ENCODE results near the gene ERC2.
"Not testable (repeated sequence)": the region's sequence is repeated elsewhere in the genome, so short reads cannot be mapped to it uniquely, and the experiment has no call there.

The ERC2 gene

DNA sequence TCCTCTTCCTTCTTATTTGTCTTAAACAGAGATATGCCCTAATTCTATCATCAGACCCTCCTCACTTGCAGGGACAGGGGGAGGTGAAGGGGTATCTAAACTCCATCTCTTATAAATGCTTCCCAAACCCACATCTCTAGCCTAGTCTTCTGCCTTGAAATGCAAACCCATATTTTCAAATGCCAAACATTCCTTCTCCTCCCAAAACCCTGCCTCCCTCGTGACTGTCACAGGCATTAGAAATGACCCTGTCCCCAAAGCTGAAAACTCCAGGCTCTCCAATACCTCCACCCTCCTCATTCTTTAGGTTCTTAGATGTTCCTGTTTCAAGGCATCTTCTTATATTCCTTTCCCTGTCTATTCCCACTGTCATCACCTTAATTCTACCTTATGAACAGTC is 191.0 kb downstream of the ERC2 start:
- H3K4me1 ChIP-seq (ENCODE audit: insufficient read depth, low read length): no peaks in the 10 kb centered on the region
- no peak overlapping the region for H3K4me3 ChIP-seq (ENCODE audit: low read depth in 1 of 2, low read length in 2 of 2)
- H3K9me3 ChIP-seq (ENCODE audit: low read length): no peaks in the 10 kb centered on the region

DNA sequence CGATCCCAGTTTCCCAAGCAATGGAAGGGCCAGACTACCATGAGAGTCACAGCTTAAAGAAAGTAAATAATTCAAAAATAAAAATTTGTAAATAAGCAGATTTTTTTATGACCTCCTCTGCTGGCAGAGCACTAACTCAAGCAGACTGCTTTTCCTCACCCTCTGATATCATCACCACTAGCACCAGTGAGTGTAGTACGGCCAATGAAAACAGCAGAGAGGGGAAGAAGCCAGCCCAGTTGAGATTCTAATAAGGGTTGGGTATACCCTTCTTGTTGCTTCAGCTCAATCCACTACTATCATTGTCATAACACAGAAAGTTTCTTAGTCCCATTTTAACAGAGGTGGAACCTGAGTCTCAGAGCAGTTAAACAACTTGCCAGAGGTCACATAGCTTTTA is 193.1 kb downstream of the ERC2 start:
- Histone ChIP-seq H3K27ac (ENCODE audit: low read depth, low read length) (no peak overlapping the region), H3K9ac (ENCODE audit: low read length) (no peak overlapping the region), H3K4me1 (ENCODE audit: insufficient read depth, low read length) (no peaks in the 10 kb centered on the region), H3K4me3 (ENCODE audit: low read depth in 1 of 2, low read length in 2 of 2) (no peak overlapping the region), H3K27me3 (ENCODE audit: control insufficient read depth in 1 of 2, insufficient read depth in 2 of 2, low read length in 2 of 2) (no peaks in the 10 kb centered on the region), H3K9me3 (ENCODE audit: low read length) (no peaks in the 10 kb centered on the region), H3K36me3 (ENCODE audit: insufficient read depth, low read length) (no peaks in the 10 kb centered on the region)

More for the DNA sequence above, 191.0 kb downstream of the ERC2 start:
- H3K27me3 ChIP-seq (ENCODE audit: control insufficient read depth in 1 of 2, insufficient read depth in 2 of 2, low read length in 2 of 2): no peaks in the 10 kb centered on the region
- no peaks in the 10 kb centered on the region for H3K36me3 ChIP-seq (ENCODE audit: insufficient read depth, low read length)
- H3K9ac ChIP-seq (ENCODE audit: low read length): no peak overlapping the region
- no peak overlapping the region for H3K27ac ChIP-seq (ENCODE audit: low read depth, low read length)

DNA sequence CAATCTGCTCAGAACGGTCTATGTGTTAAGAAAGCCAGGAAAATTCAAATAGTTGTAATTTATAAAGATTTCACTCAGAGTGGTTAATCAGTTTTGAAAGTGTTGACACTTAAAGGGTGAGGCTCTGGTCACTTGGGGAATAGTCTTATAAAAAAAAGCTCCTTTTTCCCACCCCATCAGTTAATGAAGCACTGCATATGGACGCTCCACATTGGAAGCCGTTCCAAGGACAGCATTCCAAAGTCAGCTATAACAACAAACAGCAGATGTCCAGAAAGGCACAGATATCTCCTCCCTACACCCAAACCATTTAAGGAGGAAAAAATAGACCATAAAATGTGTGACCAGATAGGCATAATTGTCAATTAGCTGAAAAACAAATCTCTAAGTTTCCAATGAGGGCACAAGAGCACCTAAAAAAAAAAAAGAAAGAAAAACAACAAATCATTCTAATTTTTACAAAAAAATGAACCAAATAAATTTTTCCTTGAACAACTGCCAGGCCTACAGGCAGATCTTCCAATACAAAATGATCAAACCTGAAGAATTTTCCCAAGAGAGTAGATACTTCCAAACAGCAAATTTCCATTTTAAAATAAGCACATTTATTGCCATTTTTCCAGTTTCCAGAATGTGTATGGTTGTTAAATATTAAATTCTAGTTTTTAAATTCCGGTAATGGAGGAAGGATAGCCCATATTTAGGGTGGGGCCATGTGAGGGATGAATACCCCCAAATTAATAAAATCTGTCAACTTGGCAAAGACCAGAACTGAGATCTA is 198.3 kb downstream of the ERC2 start:
- H3K4me3 ChIP-seq (ENCODE audit: low read depth in 1 of 2, low read length in 2 of 2): no peak overlapping the region
- H3K9ac ChIP-seq (ENCODE audit: low read length): no peak overlapping the region
- no peak overlapping the region for H3K27ac ChIP-seq (ENCODE audit: low read depth, low read length)
- H3K4me1 ChIP-seq (ENCODE audit: insufficient read depth, low read length): no peaks in the 10 kb centered on the region
- H3K27me3 ChIP-seq (ENCODE audit: control insufficient read depth in 1 of 2, insufficient read depth in 2 of 2, low read length in 2 of 2): no peaks in the 10 kb centered on the region
- H3K36me3 ChIP-seq (ENCODE audit: insufficient read depth, low read length): no peaks in the 10 kb centered on the region
- H3K9me3 ChIP-seq (ENCODE audit: low read length): no peaks in the 10 kb centered on the region

- Histone ChIP-seq H3K4me1 (ENCODE audit: insufficient read depth, low read length) (no peaks in the 10 kb centered on the region), H3K27me3 (ENCODE audit: control insufficient read depth in 1 of 2, insufficient read depth in 2 of 2, low read length in 2 of 2) (no peaks in the 10 kb centered on the region), H3K9ac (ENCODE audit: low read length) (no peak overlapping the region), H3K36me3 (ENCODE audit: insufficient read depth, low read length) (no peaks in the 10 kb centered on the region), H3K9me3 (ENCODE audit: low read length) (no peaks in the 10 kb centered on the region), H3K27ac (ENCODE audit: low read depth, low read length) (no peak overlapping the region), H3K4me3 (ENCODE audit: low read depth in 1 of 2, low read length in 2 of 2) (no peak overlapping the region)
Measured at GRCh38 chr3:56268616-56269383, 199.5 kb downstream of the ERC2 start.

DNA sequence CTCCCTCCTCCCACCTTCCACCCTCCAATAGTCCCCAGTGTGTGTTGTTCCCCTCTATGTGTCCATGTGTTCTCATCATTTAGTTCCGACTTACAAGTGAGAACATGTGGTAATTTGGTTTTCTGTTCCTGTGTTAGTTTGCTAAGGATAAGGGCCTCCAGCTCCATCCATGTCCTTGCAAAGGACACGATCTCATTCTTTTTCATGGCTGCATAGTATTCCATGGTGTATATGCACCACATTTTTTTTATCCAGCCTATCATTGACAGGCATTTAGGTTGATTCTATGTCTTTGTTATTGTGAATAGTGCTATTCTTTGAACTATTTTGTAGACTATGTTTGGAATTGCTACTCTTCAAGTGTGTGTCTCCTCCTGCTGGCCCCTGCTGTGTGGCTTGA is 206.4 kb downstream of the ERC2 start:
- H3K27me3 ChIP-seq (ENCODE audit: control insufficient read depth in 1 of 2, insufficient read depth in 2 of 2, low read length in 2 of 2); H3K9me3 ChIP-seq (ENCODE audit: low read length); H3K36me3 ChIP-seq (ENCODE audit: insufficient read depth, low read length); H3K4me3 ChIP-seq (ENCODE audit: low read depth in 1 of 2, low read length in 2 of 2); H3K9ac ChIP-seq (ENCODE audit: low read length); H3K27ac ChIP-seq (ENCODE audit: low read depth, low read length); H3K4me1 ChIP-seq (ENCODE audit: insufficient read depth, low read length): not testable (repeated sequence)

DNA sequence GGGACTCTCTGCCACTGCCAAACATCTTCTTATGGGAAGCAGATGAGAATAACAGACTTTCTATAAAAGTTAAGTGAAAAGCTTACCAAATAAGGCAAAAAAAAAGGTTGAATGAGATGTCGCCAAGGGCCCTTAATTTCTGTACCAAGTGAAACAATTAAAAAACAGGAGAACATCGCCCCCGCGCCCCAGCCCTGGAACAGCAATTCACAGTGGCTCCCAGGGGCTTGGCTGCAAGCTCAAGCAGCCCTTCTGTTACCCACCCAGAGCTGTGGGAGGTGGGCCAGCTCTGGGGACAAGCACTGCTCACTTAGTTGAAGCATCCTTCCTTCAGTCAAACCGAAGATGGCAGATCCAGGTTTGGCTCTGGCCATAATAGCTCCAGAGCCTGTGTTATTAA is 208.0 kb downstream of the ERC2 start:
- H3K27me3 ChIP-seq (ENCODE audit: control insufficient read depth in 1 of 2, insufficient read depth in 2 of 2, low read length in 2 of 2): no peaks in the 10 kb centered on the region
- H3K4me3 ChIP-seq (ENCODE audit: low read depth in 1 of 2, low read length in 2 of 2): no peak overlapping the region
- no peak overlapping the region for H3K9ac ChIP-seq (ENCODE audit: low read length)
- no peak overlapping the region for H3K27ac ChIP-seq (ENCODE audit: low read depth, low read length)
- H3K9me3 ChIP-seq (ENCODE audit: low read length): no peaks in the 10 kb centered on the region
- no peaks in the 10 kb centered on the region for H3K4me1 ChIP-seq (ENCODE audit: insufficient read depth, low read length)
- H3K36me3 ChIP-seq (ENCODE audit: insufficient read depth, low read length): no peaks in the 10 kb centered on the region

DNA sequence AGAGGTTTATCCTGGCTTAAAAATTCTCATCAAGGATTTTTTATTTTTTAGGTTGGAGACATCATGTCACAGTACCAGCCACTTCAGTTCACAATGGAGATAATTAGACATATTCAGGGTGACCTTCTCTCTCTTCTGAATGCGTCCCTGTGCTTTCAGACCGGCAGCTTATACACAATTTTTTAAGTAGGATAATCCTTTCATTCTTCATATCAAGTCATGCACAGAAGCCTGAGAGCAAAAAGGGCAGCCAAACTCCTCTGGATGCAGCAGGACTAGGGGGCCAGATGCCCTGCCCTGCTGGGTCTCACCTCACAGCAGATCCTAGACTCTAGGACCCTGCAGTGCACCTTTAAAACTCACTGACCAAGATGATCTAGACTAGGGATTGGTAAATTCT is 210.4 kb downstream of the ERC2 start:
- no peaks in the 10 kb centered on the region for H3K4me1 ChIP-seq (ENCODE audit: insufficient read depth, low read length)
- no peaks in the 10 kb centered on the region for H3K9me3 ChIP-seq (ENCODE audit: low read length)
- H3K9ac ChIP-seq (ENCODE audit: low read length): no peak overlapping the region
- H3K4me3 ChIP-seq (ENCODE audit: low read depth in 1 of 2, low read length in 2 of 2): no peak overlapping the region
- no peak overlapping the region for H3K27ac ChIP-seq (ENCODE audit: low read depth, low read length)
- H3K27me3 ChIP-seq (ENCODE audit: control insufficient read depth in 1 of 2, insufficient read depth in 2 of 2, low read length in 2 of 2): no peaks in the 10 kb centered on the region
- no peaks in the 10 kb centered on the region for H3K36me3 ChIP-seq (ENCODE audit: insufficient read depth, low read length)

DNA sequence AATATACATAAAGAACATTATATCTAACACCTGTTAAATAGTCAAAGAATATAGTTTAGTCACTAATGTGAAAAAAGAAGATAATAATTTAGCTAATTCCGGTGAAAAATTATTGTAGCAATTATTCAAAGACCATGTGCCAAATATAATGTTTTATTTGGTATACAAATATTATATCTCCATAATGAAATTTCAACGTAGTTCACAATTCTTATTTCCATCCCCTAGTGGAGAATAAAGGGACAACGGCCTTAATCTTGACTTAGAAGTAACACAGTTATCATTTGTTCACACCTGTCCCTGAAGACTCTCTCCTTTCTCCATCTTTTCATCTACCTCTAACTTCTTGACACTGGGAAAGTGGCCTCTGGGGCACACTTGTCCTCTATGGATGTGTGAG is 213.4 kb downstream of the ERC2 start:
- Histone ChIP-seq H3K9me3 (ENCODE audit: low read length) (no peaks in the 10 kb centered on the region), H3K9ac (ENCODE audit: low read length) (no peak overlapping the region), H3K4me3 (ENCODE audit: low read depth in 1 of 2, low read length in 2 of 2) (no peak overlapping the region), H3K36me3 (ENCODE audit: insufficient read depth, low read length) (no peaks in the 10 kb centered on the region), H3K27me3 (ENCODE audit: control insufficient read depth in 1 of 2, insufficient read depth in 2 of 2, low read length in 2 of 2) (no peaks in the 10 kb centered on the region), H3K27ac (ENCODE audit: low read depth, low read length) (no peak overlapping the region), H3K4me1 (ENCODE audit: insufficient read depth, low read length) (no peaks in the 10 kb centered on the region)

DNA sequence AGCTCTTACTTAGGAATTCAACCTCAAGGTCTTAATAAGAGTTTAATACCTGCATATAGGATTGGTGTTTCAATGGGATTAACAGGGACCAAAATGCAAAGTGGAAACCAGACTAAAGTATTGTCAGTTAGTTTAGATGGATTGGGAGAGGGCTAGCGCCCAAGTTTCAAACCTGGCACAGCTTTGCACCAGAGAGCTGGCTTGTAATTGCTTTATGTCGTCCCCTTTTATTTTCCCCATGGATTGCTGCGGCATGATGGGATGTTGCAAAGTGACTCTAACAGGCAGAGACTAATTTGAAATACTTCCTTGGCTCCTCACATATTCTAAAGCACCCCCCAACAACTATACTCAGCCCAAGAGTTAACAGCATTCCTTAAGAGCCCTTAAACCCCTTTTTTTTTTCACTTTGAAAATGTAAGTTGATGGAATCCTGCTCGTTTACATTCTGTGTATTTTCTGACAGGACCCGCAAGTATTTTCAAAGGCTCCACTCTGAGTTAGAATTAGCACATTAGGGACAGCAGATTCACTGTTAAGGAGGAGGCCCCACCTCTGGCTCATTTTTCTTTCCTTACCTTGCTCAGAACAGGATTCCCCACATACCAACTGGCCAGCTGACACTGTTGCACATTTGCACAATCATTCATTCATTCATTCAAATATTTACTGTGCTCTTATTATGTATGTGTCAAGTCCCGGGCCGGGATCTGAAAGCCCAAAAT is 214.2 kb downstream of the ERC2 start:
- Histone ChIP-seq H3K27ac (ENCODE audit: low read depth, low read length) (no peak overlapping the region), H3K9me3 (ENCODE audit: low read length) (no peaks in the 10 kb centered on the region), H3K4me3 (ENCODE audit: low read depth in 1 of 2, low read length in 2 of 2) (no peak overlapping the region), H3K4me1 (ENCODE audit: insufficient read depth, low read length) (no peaks in the 10 kb centered on the region), H3K9ac (ENCODE audit: low read length) (no peak overlapping the region), H3K36me3 (ENCODE audit: insufficient read depth, low read length) (no peaks in the 10 kb centered on the region), H3K27me3 (ENCODE audit: control insufficient read depth in 1 of 2, insufficient read depth in 2 of 2, low read length in 2 of 2) (no peaks in the 10 kb centered on the region)

DNA sequence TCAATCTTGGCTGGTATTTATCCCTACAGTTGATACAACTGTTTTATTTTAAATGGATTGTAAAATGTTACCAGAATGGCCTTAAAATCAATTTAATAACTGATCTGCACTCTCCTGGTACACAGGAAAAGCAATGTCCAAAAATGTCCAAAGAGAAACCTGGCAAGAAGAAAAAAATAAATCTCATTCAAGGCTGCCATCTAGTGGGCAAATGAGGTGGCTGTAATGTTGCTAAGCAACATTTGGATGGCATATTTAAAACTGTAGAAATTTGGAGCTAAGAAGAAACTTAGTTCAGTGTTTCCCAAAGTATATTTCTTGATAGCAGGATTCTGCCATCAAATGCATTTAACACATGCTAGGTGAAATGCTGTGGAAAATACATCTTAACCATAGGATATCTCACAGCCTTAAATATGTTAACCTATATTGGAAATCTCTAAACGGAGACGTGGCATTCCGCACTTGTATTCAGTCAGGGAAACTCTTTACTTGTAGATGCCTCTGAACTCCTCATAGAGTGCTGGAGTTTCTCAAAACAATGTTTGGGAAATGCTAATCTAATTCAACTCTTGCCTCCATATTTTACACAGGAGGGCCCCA is 216.8 kb downstream of the ERC2 start:
- H3K9me3 ChIP-seq (ENCODE audit: low read length): no peaks in the 10 kb centered on the region
- H3K36me3 ChIP-seq (ENCODE audit: insufficient read depth, low read length): no peaks in the 10 kb centered on the region
- H3K9ac ChIP-seq (ENCODE audit: low read length): no peak overlapping the region
- no peak overlapping the region for H3K27ac ChIP-seq (ENCODE audit: low read depth, low read length)
- no peaks in the 10 kb centered on the region for H3K27me3 ChIP-seq (ENCODE audit: control insufficient read depth in 1 of 2, insufficient read depth in 2 of 2, low read length in 2 of 2)
- no peaks in the 10 kb centered on the region for H3K4me1 ChIP-seq (ENCODE audit: insufficient read depth, low read length)
- no peak overlapping the region for H3K4me3 ChIP-seq (ENCODE audit: low read depth in 1 of 2, low read length in 2 of 2)

DNA sequence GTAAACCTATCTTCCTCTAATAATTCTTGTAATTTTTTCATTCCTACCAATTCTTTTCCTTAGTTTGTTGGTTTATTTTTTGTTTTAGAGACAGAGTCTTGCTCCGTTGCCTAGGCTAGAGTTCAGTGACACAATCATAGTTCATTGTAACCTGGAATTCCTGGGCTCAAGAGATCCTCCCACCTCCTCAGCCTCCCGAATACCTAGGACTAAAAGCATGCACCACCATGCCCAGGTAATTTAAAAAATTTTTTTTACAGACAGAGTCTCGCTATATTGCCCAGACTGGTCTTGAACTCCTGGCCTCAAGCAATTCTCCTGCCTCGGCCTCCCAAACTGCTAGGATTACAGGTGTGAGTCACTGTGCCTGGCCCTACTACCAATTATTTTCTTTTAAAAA is 220.2 kb downstream of the ERC2 start:
- no peak overlapping the region for H3K4me3 ChIP-seq (ENCODE audit: low read depth in 1 of 2, low read length in 2 of 2)
- no peaks in the 10 kb centered on the region for H3K36me3 ChIP-seq (ENCODE audit: insufficient read depth, low read length)
- no peak overlapping the region for H3K9ac ChIP-seq (ENCODE audit: low read length)
- no peak overlapping the region for H3K27ac ChIP-seq (ENCODE audit: low read depth, low read length)
- H3K4me1 ChIP-seq (ENCODE audit: insufficient read depth, low read length): no peaks in the 10 kb centered on the region
- H3K9me3 ChIP-seq (ENCODE audit: low read length): no peaks in the 10 kb centered on the region
- no peaks in the 10 kb centered on the region for H3K27me3 ChIP-seq (ENCODE audit: control insufficient read depth in 1 of 2, insufficient read depth in 2 of 2, low read length in 2 of 2)

All from muscle layer of colon (tissue), 2 donors.